ENCODE data around the gene FAHD1.

Gene FAHD1

GRCh38 chr16:1779234-1779701 is 47.7 kb upstream of the FAHD1 start:
- no peak overlapping the region for H3K27ac ChIP-seq (ENCODE audit: low read length)
- H3K79me2 ChIP-seq (ENCODE audit: insufficient read depth, low read length) = peaks cover 66% of the 10 kb centered on the region
- no peak overlapping the region for H3K4me2 ChIP-seq (ENCODE audit: insufficient read depth, low read length)
- H3K4me1 ChIP-seq (ENCODE audit: insufficient read depth, low read length) = peaks cover 45% of the 10 kb centered on the region
- H3K9ac ChIP-seq (ENCODE audit: low read depth, low read length) = peak overlapping the region; percentile 17; the same call in 1 of the 2 replicates
- no peak overlapping the region for H2AFZ ChIP-seq (ENCODE audit: low read depth, low read length)
- no peak for DNase-seq
- no peak overlapping the region for H3K4me3 ChIP-seq (ENCODE audit: low read depth in 1 of 2, low read length in 2 of 2)
- no peak for ATAC-seq (ENCODE audit: insufficient read depth, low read depth)
- peaks cover 75% of the 10 kb centered on the region for H4K20me1 ChIP-seq (ENCODE audit: insufficient read depth, low read length)
- H3K27me3 ChIP-seq (ENCODE audit: insufficient read depth, low read length, poor library complexity) = no peaks in the 10 kb centered on the region
- no peak for TF ChIP-seq EZH2 (IDR thresholded peaks at IDR 0.05; ENCODE audit: borderline replicate concordance, low read depth, low read length, severe bottlenecking)
- TF ChIP-seq CTCF (IDR thresholded peaks at IDR 0.05; ENCODE audit: borderline replicate concordance, extremely low read depth, low read length, poor library complexity, severe bottlenecking) = no peak
- peaks cover 70% of the 10 kb centered on the region for H3K36me3 ChIP-seq (ENCODE audit: insufficient read depth, low read length)
- H3K9me3 ChIP-seq (ENCODE audit: insufficient read depth, low read length, severe bottlenecking) = no peaks in the 10 kb centered on the region

- DNase-seq (no peak), ATAC-seq (ENCODE audit: insufficient read depth, low read depth) (no peak)
- H3K79me2 ChIP-seq (ENCODE audit: insufficient read depth, low read length) = peaks cover 66% of the 10 kb centered on the region
- no peak overlapping the region for H2AFZ ChIP-seq (ENCODE audit: low read depth, low read length)
- H3K9ac ChIP-seq (ENCODE audit: low read depth, low read length) = peak overlapping the region; percentile 17; the same call in 1 of the 2 replicates
- no peaks in the 10 kb centered on the region for H3K9me3 ChIP-seq (ENCODE audit: insufficient read depth, low read length, severe bottlenecking)
- peaks cover 44% of the 10 kb centered on the region for H3K4me1 ChIP-seq (ENCODE audit: insufficient read depth, low read length)
- H3K4me2 ChIP-seq (ENCODE audit: insufficient read depth, low read length) = peak overlapping the region; percentile 95
- H3K4me3 ChIP-seq (ENCODE audit: low read depth in 1 of 2, low read length in 2 of 2) = no peak overlapping the region
- TF ChIP-seq CTCF (IDR thresholded peaks at IDR 0.05; ENCODE audit: borderline replicate concordance, extremely low read depth, low read length, poor library complexity, severe bottlenecking) = no peak
- no peak for TF ChIP-seq EZH2 (IDR thresholded peaks at IDR 0.05; ENCODE audit: borderline replicate concordance, low read depth, low read length, severe bottlenecking)
- H3K27ac ChIP-seq (ENCODE audit: low read length) = no peak overlapping the region
- H3K27me3 ChIP-seq (ENCODE audit: insufficient read depth, low read length, poor library complexity) = no peaks in the 10 kb centered on the region
- H3K36me3 ChIP-seq (ENCODE audit: insufficient read depth, low read length) = peaks cover 68% of the 10 kb centered on the region
- peaks cover 74% of the 10 kb centered on the region for H4K20me1 ChIP-seq (ENCODE audit: insufficient read depth, low read length)
These were observed 47.0 kb upstream of the FAHD1 start for GRCh38 chr16:1779741-1780676.

- H4K20me1 ChIP-seq (ENCODE audit: insufficient read depth, low read length) = peaks cover 74% of the 10 kb centered on the region
- DNase-seq (no peak), ATAC-seq (ENCODE audit: insufficient read depth, low read depth) (no peak)
- peak overlapping the region; percentile 83; the same call in 1 of the 2 replicates for H3K9ac ChIP-seq (ENCODE audit: low read depth, low read length)
- peak overlapping the region in 1 of 2 experiments; percentile 83; a peak in 2 of 4 replicates for H3K4me3 ChIP-seq (ENCODE audit: low read depth in 1 of 2, low read length in 2 of 2)
- peaks cover 68% of the 10 kb centered on the region for H3K36me3 ChIP-seq (ENCODE audit: insufficient read depth, low read length)
- TF ChIP-seq CTCF (IDR thresholded peaks at IDR 0.05; ENCODE audit: borderline replicate concordance, extremely low read depth, low read length, poor library complexity, severe bottlenecking) (no peak), EZH2 (IDR thresholded peaks at IDR 0.05; ENCODE audit: borderline replicate concordance, low read depth, low read length, severe bottlenecking) (no peak)
- H3K79me2 ChIP-seq (ENCODE audit: insufficient read depth, low read length) = peaks cover 66% of the 10 kb centered on the region
- H2AFZ ChIP-seq (ENCODE audit: low read depth, low read length) = no peak overlapping the region
- H3K4me2 ChIP-seq (ENCODE audit: insufficient read depth, low read length) = peak overlapping the region; percentile 95
- no peak overlapping the region; the same call in 1 of the 2 replicates for H3K27ac ChIP-seq (ENCODE audit: low read length)
- peaks cover 45% of the 10 kb centered on the region for H3K4me1 ChIP-seq (ENCODE audit: insufficient read depth, low read length)
- no peaks in the 10 kb centered on the region for H3K27me3 ChIP-seq (ENCODE audit: insufficient read depth, low read length, poor library complexity)
- no peaks in the 10 kb centered on the region for H3K9me3 ChIP-seq (ENCODE audit: insufficient read depth, low read length, severe bottlenecking)
These were observed 46.3 kb upstream of the FAHD1 start for GRCh38 chr16:1780677-1781072.

Measured in DND-41 (cell line).